HG03097 (cell line): ENCODE measurements around the gene CAPZB.

Source experiments
- ATAC-seq: cut with Tn5 transposase; IDR thresholded peaks from one replicate; pipeline ENCODE4 v1.9.1; 2021; ENCODE audit not compliant: unreplicated experiment, low FRiP score

Gene CAPZB

DNA sequence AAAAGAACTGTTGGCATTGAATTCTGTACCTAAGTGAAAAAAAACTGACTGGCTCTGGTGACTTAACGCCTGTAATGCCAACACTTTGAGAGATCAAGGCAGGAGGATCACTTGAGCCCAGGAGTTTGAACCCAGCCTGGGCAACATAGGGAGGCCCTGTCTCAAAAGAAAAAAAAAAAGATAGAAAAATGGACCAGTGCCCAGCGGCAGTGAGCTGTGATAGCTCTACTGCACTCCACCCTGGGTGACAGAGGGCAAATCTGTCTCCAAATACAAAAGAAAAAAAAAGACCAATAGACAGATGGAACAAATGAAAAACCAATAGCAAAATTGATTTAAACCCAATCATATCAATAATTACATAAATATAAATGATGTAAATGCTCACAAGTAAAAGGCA lies 196.1 kb downstream of the CAPZB start:
- ATAC-seq, result no peak
